ENCODE measurements around the gene KLHL22.
A peak's percentile ranks its signal among the peaks of the same experiment; 100 is the strongest.
"Not testable (repeated sequence)": the region's sequence is repeated elsewhere in the genome, so short reads cannot be mapped to it uniquely, and the experiment has no call there.

The KLHL22 gene

GRCh38 chr22:20466659-20467379 is 28.8 kb downstream of the KLHL22 start:
- no peak for DNase-seq

- no peak for DNase-seq
Observed at GRCh38 chr22:20465759-20466077, 29.9 kb downstream of the KLHL22 start.

- DNase-seq: no peak
Observed at GRCh38 chr22:20464912-20465758, 30.5 kb downstream of the KLHL22 start.

GRCh38 chr22:20464096-20464614 is 31.4 kb downstream of the KLHL22 start:
- DNase-seq: peak; percentile 72

GRCh38 chr22:20463324-20464095 is 32.1 kb downstream of the KLHL22 start:
- peak; percentile 44 for DNase-seq

GRCh38 chr22:20459862-20460261 is 35.7 kb downstream of the KLHL22 start:
- no peak for DNase-seq

- DNase-seq: no peak
Observed at GRCh38 chr22:20459152-20459542, 36.4 kb downstream of the KLHL22 start.

GRCh38 chr22:20458530-20459151 is 37.0 kb downstream of the KLHL22 start:
- DNase-seq: no peak

- DNase-seq: no peak
Observed at GRCh38 chr22:20457506-20458240, 37.9 kb downstream of the KLHL22 start.

- no peak for DNase-seq
Observed at GRCh38 chr22:20456722-20457076, 38.9 kb downstream of the KLHL22 start.

GRCh38 chr22:20456064-20456721 is 39.4 kb downstream of the KLHL22 start:
- DNase-seq: peak; percentile 80

GRCh38 chr22:20455709-20456063 is 39.9 kb downstream of the KLHL22 start:
- no peak for DNase-seq

GRCh38 chr22:20453222-20453621 is 42.4 kb downstream of the KLHL22 start:
- no peak for DNase-seq

- DNase-seq: no peak
Observed at GRCh38 chr22:20451920-20452319, 43.7 kb downstream of the KLHL22 start.

- not testable (repeated sequence) for DNase-seq
Observed at GRCh38 chr22:20451129-20451778, 44.3 kb downstream of the KLHL22 start.

- no peak for DNase-seq
Observed at GRCh38 chr22:20450551-20450906, 45.1 kb downstream of the KLHL22 start.

- DNase-seq: no peak
Observed at GRCh38 chr22:20449819-20450550, 45.6 kb downstream of the KLHL22 start.

- no peak for DNase-seq
Observed at GRCh38 chr22:20448630-20449029, 47.0 kb downstream of the KLHL22 start.

GRCh38 chr22:20446383-20446970 is 49.1 kb downstream of the KLHL22 start:
- DNase-seq: no peak

- DNase-seq: no peak
Observed at GRCh38 chr22:20444325-20444724, 51.3 kb downstream of the KLHL22 start.

Data from CD4-positive, alpha-beta T cell treated with Interleukin-15 for 1 hour (primary cell).